IPS DF 4.7 (cell line): ENCODE data around the gene RPL28.

Experiments used
- DNase-seq: peaks from one replicate; pipeline ENCODE4 v3.0.0-alpha.2; 2013; ENCODE audit warnings: low spot score; ENCODE audit errors: extremely low read depth

Gene RPL28

GRCh38 chr19:55385724-55386492 lies at the start of gene RPL28:
RPL28 (plus strand) TSS chr19:55385932; CDS start chr19:55386358, 426 bp downstream.
- peak; percentile 97 for DNase-seq

- no peak for DNase-seq
These were observed 49.6 kb upstream of the RPL28 start for GRCh38 chr19:55336101-55336500.

- DNase-seq = peak; percentile 100
These were observed 46.4 kb upstream of the RPL28 start, which contains the start of gene KMT5C for GRCh38 chr19:55339105-55339888. KMT5C (plus strand) TSS chr19:55339876; CDS start chr19:55341937, 2,061 bp downstream.

- no peak for DNase-seq
These were observed 45.6 kb upstream of the RPL28 start for GRCh38 chr19:55339889-55340783.

GRCh38 chr19:55340784-55341147 lies 45.0 kb upstream of the RPL28 start:
- DNase-seq = no peak

GRCh38 chr19:55341171-55341588 lies 44.6 kb upstream of the RPL28 start:
- no peak for DNase-seq

- no peak for DNase-seq
These were observed 43.9 kb upstream of the RPL28 start for GRCh38 chr19:55341595-55342531.

- DNase-seq = no peak
These were observed 41.3 kb upstream of the RPL28 start for GRCh38 chr19:55344444-55344843.

- no peak for DNase-seq
These were observed 40.5 kb upstream of the RPL28 start for GRCh38 chr19:55345101-55345817.

- no peak for DNase-seq
These were observed 39.7 kb upstream of the RPL28 start for GRCh38 chr19:55345818-55346724.

GRCh38 chr19:55346725-55347441 lies 38.8 kb upstream of the RPL28 start:
- no peak for DNase-seq

GRCh38 chr19:55347442-55348009 lies 38.2 kb upstream of the RPL28 start:
- DNase-seq = no peak

- DNase-seq = no peak
These were observed 37.3 kb upstream of the RPL28 start for GRCh38 chr19:55348317-55349034.

GRCh38 chr19:55350620-55351315 lies 35.0 kb upstream of the RPL28 start:
- no peak for DNase-seq

- no peak for DNase-seq
These were observed 33.7 kb upstream of the RPL28 start for GRCh38 chr19:55352040-55352439.

GRCh38 chr19:55352549-55353145 lies 33.1 kb upstream of the RPL28 start:
- no peak for DNase-seq
